SK-N-SH treated with all-trans-retinoic acid at 6 μM for 48 hours (cell line): ENCODE data around the gene C17orf113.

ENCODE experiments used
- RARB ChIP-seq: fragments of 250-450 bp; sonication (Bioruptor Pico); IDR thresholded peaks from 2 replicates; pipeline ENCODE4 v1.8.0; 2021; ENCODE audit warnings: mild to moderate bottlenecking, moderate library complexity
- TOX ChIP-seq: fragments of 250-450 bp; sonication (Bioruptor Pico); IDR thresholded peaks from 2 replicates; pipeline ENCODE4 v1.8.0; 2021; ENCODE audit warnings: mild to moderate bottlenecking, moderate library complexity, borderline replicate concordance
- ZFP30 ChIP-seq: fragments of 450-650 bp; formaldehyde crosslinking; IDR thresholded peaks from 2 replicates; pipeline ENCODE4 v1.5.0; 2022; ENCODE audit warnings: mild to moderate bottlenecking, moderate library complexity
- ZNF565 ChIP-seq: fragments of 450-650 bp; formaldehyde crosslinking; conservative IDR thresholded peaks from 2 replicates; pipeline ENCODE4 v1.5.0; 2020; ENCODE audit warnings: low read depth, mild to moderate bottlenecking, moderate library complexity
- TF ChIP-seq, protein P1 (sequence below): fragments of 250-450 bp; sonication (Bioruptor Pico); IDR thresholded peaks from 2 replicates; pipeline ENCODE4 v1.5.1; 2020; ENCODE audit warnings: low read depth, mild to moderate bottlenecking, moderate library complexity
- TF ChIP-seq, protein P2 (sequence below): fragments of 250-450 bp; sonication (Bioruptor Pico); IDR thresholded peaks from 2 replicates; pipeline ENCODE4 v1.8.0; 2020; ENCODE audit warnings: mild to moderate bottlenecking, moderate library complexity, borderline replicate concordance
- TF ChIP-seq, protein P3 (sequence below): fragments of 250-450 bp; sonication (Bioruptor Pico); IDR thresholded peaks from 2 replicates; pipeline ENCODE4 v1.5.0; 2020; ENCODE audit warnings: mild to moderate bottlenecking, moderate library complexity

DNA sequence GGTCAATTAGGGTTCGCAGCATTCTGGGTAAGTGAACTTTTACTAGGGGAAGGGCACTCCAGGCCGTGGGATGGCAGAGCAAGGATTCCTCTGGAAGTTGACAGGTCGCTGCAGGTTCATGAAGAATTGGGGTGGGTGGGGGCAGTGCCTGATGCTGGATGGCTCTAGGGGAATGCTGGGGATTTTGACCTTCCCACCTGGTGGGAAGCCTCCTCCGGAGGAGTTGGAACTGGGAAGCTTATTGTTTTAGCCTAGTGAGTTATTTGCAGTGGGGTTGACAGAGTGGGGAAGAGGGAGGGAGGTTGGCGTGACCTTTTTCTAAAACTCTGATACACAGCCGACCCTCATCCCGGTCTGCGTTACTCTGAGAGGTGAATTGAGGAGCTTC, 606 bp upstream of the C17orf113 start:
- TF ChIP-seq RARB (CRISPR knock-in tag) (no peak), ZNF565 (no peak), TOX (no peak), ZFP30 (CRISPR knock-in tag) (no peak)
- TF ChIP-seq, protein P1, sequence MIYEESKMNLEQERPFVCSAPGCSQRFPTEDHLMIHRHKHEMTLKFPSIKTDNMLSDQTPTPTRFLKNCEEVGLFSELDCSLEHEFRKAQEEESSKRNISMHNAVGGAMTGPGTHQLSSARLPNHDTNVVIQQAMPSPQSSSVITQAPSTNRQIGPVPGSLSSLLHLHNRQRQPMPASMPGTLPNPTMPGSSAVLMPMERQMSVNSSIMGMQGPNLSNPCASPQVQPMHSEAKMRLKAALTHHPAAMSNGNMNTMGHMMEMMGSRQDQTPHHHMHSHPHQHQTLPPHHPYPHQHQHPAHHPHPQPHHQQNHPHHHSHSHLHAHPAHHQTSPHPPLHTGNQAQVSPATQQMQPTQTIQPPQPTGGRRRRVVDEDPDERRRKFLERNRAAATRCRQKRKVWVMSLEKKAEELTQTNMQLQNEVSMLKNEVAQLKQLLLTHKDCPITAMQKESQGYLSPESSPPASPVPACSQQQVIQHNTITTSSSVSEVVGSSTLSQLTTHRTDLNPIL (CRISPR knock-in tag), result no peak
- TF ChIP-seq, protein P2, sequence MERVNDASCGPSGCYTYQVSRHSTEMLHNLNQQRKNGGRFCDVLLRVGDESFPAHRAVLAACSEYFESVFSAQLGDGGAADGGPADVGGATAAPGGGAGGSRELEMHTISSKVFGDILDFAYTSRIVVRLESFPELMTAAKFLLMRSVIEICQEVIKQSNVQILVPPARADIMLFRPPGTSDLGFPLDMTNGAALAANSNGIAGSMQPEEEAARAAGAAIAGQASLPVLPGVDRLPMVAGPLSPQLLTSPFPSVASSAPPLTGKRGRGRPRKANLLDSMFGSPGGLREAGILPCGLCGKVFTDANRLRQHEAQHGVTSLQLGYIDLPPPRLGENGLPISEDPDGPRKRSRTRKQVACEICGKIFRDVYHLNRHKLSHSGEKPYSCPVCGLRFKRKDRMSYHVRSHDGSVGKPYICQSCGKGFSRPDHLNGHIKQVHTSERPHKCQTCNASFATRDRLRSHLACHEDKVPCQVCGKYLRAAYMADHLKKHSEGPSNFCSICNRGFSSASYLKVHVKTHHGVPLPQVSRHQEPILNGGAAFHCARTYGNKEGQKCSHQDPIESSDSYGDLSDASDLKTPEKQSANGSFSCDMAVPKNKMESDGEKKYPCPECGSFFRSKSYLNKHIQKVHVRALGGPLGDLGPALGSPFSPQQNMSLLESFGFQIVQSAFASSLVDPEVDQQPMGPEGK (CRISPR knock-in tag), result no peak
- TF ChIP-seq, protein P3, sequence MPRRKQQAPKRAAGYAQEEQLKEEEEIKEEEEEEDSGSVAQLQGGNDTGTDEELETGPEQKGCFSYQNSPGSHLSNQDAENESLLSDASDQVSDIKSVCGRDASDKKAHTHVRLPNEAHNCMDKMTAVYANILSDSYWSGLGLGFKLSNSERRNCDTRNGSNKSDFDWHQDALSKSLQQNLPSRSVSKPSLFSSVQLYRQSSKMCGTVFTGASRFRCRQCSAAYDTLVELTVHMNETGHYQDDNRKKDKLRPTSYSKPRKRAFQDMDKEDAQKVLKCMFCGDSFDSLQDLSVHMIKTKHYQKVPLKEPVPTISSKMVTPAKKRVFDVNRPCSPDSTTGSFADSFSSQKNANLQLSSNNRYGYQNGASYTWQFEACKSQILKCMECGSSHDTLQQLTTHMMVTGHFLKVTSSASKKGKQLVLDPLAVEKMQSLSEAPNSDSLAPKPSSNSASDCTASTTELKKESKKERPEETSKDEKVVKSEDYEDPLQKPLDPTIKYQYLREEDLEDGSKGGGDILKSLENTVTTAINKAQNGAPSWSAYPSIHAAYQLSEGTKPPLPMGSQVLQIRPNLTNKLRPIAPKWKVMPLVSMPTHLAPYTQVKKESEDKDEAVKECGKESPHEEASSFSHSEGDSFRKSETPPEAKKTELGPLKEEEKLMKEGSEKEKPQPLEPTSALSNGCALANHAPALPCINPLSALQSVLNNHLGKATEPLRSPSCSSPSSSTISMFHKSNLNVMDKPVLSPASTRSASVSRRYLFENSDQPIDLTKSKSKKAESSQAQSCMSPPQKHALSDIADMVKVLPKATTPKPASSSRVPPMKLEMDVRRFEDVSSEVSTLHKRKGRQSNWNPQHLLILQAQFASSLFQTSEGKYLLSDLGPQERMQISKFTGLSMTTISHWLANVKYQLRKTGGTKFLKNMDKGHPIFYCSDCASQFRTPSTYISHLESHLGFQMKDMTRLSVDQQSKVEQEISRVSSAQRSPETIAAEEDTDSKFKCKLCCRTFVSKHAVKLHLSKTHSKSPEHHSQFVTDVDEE (CRISPR knock-in tag), result no peak
